Lower leg skin (tissue), 3 donors: Measurements from ENCODE around the gene IPO13.

Experiments used
- CTCF ChIP-seq, 3 donors: fragments of 450-650 bp; IDR thresholded peaks; one replicate each; pipeline ENCODE4 v1.5.1; 2016; ENCODE audit warnings: antibody characterized with exemption in 3 of 3, mild to moderate bottlenecking in 3 of 3, moderate library complexity in 2 of 3
- POLR2A ChIP-seq, 2 donors: fragments of 450-650 bp; IDR thresholded peaks; one replicate each; pipeline ENCODE4 v1.6.1; 2016 to 2017; ENCODE audit warnings: antibody characterized with exemption in 2 of 2, mild to moderate bottlenecking in 1 of 2, moderate library complexity in 1 of 2

- no peak for TF ChIP-seq CTCF (IDR thresholded peaks at IDR 0.05)
- TF ChIP-seq POLR2A (IDR thresholded peaks at IDR 0.05): no peak
Measured at GRCh38 chr1:44016890-44017400, 70.2 kb downstream of the IPO13 start.
